MM.1S (cell line): ENCODE data around the gene NOL4L.

Source experiments
- DNase-seq: peaks from one replicate; pipeline ENCODE4 v3.0.0-alpha.2; 2015
- H2AFZ ChIP-seq: fragments of 300-600 bp; sonication (generic); 2 replicates; pipeline ENCODE4 v1.6.0; 2016; ENCODE audit warnings: antibody characterized with exemption, low read length
- H3F3A ChIP-seq: fragments of 300-600 bp; sonication (generic); 2 replicates; pipeline ENCODE4 v1.6.1; 2016; ENCODE audit warnings: mild to moderate bottlenecking, antibody characterized with exemption, low read length, moderate library complexity, mixed read lengths; ENCODE audit not compliant: insufficient read depth
- H3K27ac ChIP-seq: fragments of 300-600 bp; sonication (generic); 2 replicates; pipeline ENCODE4 v1.5.1; 2016; ENCODE audit warnings: mild to moderate bottlenecking, low read length
- H3K27me3 ChIP-seq: fragments of 300-600 bp; sonication (generic); replicated peaks from 2 replicates; pipeline ENCODE4 v1.6.0; 2016; ENCODE audit warnings: low read length; ENCODE audit not compliant: insufficient read depth
- H3K36me3 ChIP-seq: fragments of 300-600 bp; sonication (generic); replicated peaks from 2 replicates; pipeline ENCODE4 v1.6.1; 2016; ENCODE audit warnings: mild to moderate bottlenecking, low read length, mixed read lengths; ENCODE audit not compliant: insufficient read depth
- H3K4me1 ChIP-seq: fragments of 300-600 bp; sonication (generic); 2 replicates; pipeline ENCODE4 v1.6.1; 2016; ENCODE audit warnings: low read length, mixed read lengths
- H3K4me2 ChIP-seq: fragments of 300-600 bp; sonication (generic); 2 replicates; pipeline ENCODE4 v1.6.0; 2016; ENCODE audit warnings: low read depth, low read length
- H3K4me3 ChIP-seq: fragments of 300-600 bp; sonication (generic); 2 replicates; pipeline ENCODE4 v1.5.1; 2016; ENCODE audit warnings: low read length, mixed read lengths
- H3K79me2 ChIP-seq: fragments of 300-600 bp; sonication (generic); 2 replicates; pipeline ENCODE4 v1.6.1; 2016; ENCODE audit warnings: mixed run types, low read length, mixed read lengths
- H3K9ac ChIP-seq: fragments of 300-600 bp; sonication (generic); 2 replicates; pipeline ENCODE4 v1.6.1; 2016; ENCODE audit warnings: low read length, mixed read lengths
- H3K9me2 ChIP-seq: fragments of 300-600 bp; sonication (generic); replicated peaks from 2 replicates; pipeline ENCODE4 v1.6.1; 2016; ENCODE audit warnings: mild to moderate bottlenecking, low read length, mixed read lengths; ENCODE audit not compliant: insufficient read depth
- H3K9me3 ChIP-seq: fragments of 300-600 bp; sonication (generic); replicated peaks from 2 replicates; pipeline ENCODE4 v1.6.1; 2016; ENCODE audit warnings: mild to moderate bottlenecking, low read length, mixed read lengths; ENCODE audit not compliant: insufficient read depth
- H4K20me1 ChIP-seq: fragments of 300-600 bp; sonication (generic); 2 replicates; pipeline ENCODE4 v1.6.1; 2016; ENCODE audit warnings: mild to moderate bottlenecking, low read length, moderate library complexity, mixed read lengths; ENCODE audit not compliant: insufficient read depth
- EZH2 ChIP-seq: fragments of 300-600 bp; sonication (generic); optimal IDR thresholded peaks from 2 replicates; pipeline ENCODE3; 2017; ENCODE audit warnings: low read depth, mild to moderate bottlenecking, antibody characterized with exemption, low read length, mixed read lengths
- EZH2phosphoT487 ChIP-seq: fragments of 300-600 bp; sonication (generic); IDR thresholded peaks from 2 replicates; pipeline ENCODE4 v1.6.1; 2018; ENCODE audit warnings: antibody characterized with exemption, low read length
- TF ChIP-seq, protein P1 (sequence below): fragments of 300-600 bp; sonication (generic); IDR thresholded peaks from 2 replicates; pipeline ENCODE4 v1.5.1; 2016; ENCODE audit warnings: antibody characterized with exemption, low read length, mixed read lengths

NOL4L gene

DNA sequence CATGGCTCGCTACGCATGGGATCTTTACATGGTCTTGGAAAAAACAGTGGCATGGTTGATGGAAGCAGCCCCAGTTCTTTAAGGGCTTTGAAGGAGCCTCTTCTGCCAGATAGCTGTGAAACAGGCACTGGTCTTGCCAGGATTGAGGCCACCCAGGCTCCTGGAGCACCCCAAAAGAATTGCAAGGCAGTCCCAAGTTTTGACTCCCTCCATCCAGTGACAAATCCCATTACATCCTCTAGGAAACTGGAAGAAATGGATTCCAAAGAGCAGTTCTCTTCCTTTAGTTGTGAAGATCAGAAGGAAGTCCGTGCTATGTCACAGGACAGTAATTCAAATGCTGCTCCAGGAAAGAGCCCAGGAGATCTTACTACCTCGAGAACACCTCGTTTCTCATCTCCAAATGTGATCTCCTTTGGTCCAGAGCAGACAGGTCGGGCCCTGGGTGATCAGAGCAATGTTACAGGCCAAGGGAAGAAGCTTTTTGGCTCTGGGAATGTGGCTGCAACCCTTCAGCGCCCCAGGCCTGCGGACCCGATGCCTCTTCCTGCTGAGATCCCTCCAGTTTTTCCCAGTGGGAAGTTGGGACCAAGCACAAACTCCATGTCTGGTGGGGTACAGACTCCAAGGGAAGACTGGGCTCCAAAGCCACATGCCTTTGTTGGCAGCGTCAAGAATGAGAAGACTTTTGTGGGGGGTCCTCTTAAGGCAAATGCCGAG lies 148.8 kb downstream of the NOL4L start:
- H3K4me1 ChIP-seq: no peaks in the 10 kb centered on the region
- H3K9me3 ChIP-seq: no peaks in the 10 kb centered on the region
- H3K4me2 ChIP-seq: no peak overlapping the region
- no peaks in the 10 kb centered on the region for H4K20me1 ChIP-seq
- H3K9ac ChIP-seq: no peak overlapping the region
- H3K79me2 ChIP-seq: no peaks in the 10 kb centered on the region
- no peaks in the 10 kb centered on the region for H3K9me2 ChIP-seq
- H3K27ac ChIP-seq: no peak overlapping the region
- DNase-seq: no peak
- TF ChIP-seq EZH2 (no peak), EZH2phosphoT487 (no peak)
- TF ChIP-seq, protein P1, sequence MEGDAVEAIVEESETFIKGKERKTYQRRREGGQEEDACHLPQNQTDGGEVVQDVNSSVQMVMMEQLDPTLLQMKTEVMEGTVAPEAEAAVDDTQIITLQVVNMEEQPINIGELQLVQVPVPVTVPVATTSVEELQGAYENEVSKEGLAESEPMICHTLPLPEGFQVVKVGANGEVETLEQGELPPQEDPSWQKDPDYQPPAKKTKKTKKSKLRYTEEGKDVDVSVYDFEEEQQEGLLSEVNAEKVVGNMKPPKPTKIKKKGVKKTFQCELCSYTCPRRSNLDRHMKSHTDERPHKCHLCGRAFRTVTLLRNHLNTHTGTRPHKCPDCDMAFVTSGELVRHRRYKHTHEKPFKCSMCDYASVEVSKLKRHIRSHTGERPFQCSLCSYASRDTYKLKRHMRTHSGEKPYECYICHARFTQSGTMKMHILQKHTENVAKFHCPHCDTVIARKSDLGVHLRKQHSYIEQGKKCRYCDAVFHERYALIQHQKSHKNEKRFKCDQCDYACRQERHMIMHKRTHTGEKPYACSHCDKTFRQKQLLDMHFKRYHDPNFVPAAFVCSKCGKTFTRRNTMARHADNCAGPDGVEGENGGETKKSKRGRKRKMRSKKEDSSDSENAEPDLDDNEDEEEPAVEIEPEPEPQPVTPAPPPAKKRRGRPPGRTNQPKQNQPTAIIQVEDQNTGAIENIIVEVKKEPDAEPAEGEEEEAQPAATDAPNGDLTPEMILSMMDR: no peak
- no peak overlapping the region for H3K4me3 ChIP-seq
- H3F3A ChIP-seq: no peaks in the 10 kb centered on the region
- no peaks in the 10 kb centered on the region for H3K27me3 ChIP-seq
- H3K36me3 ChIP-seq: peaks cover 17% of the 10 kb centered on the region; the same call in 1 of the 2 replicates
- no peak overlapping the region for H2AFZ ChIP-seq

DNA sequence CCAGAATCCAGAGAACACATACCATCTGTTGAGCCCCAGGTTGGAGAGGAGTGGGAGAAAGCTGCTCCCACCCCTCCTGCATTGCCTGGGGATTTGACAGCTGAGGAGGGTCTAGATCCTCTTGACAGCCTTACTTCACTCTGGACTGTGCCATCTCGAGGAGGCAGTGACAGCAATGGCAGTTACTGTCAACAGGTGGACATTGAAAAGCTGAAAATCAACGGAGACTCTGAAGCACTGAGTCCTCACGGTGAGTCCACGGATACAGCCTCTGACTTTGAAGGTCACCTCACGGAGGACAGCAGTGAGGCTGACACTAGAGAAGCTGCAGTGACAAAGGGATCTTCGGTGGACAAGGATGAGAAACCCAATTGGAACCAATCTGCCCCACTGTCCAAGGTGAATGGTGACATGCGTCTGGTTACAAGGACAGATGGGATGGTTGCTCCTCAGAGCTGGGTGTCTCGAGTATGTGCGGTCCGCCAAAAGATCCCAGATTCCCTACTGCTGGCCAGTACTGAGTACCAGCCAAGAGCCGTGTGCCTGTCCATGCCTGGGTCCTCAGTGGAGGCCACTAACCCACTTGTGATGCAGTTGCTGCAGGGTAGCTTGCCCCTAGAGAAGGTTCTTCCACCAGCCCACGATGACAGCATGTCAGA lies 149.6 kb downstream of the NOL4L start:
- H3F3A ChIP-seq: no peaks in the 10 kb centered on the region
- no peak overlapping the region for H3K4me2 ChIP-seq
- no peak overlapping the region for H2AFZ ChIP-seq
- H3K79me2 ChIP-seq: no peaks in the 10 kb centered on the region
- H3K4me3 ChIP-seq: no peak overlapping the region
- no peaks in the 10 kb centered on the region for H3K27me3 ChIP-seq
- no peaks in the 10 kb centered on the region for H4K20me1 ChIP-seq
- no peak overlapping the region for H3K27ac ChIP-seq
- no peaks in the 10 kb centered on the region for H3K9me3 ChIP-seq
- H3K9ac ChIP-seq: no peak overlapping the region
- DNase-seq: no peak
- H3K4me1 ChIP-seq: no peaks in the 10 kb centered on the region
- TF ChIP-seq EZH2 (no peak), EZH2phosphoT487 (no peak)
- TF ChIP-seq, protein P1: no peak
- H3K9me2 ChIP-seq: no peaks in the 10 kb centered on the region
- H3K36me3 ChIP-seq: peaks cover 17% of the 10 kb centered on the region; the same call in 1 of the 2 replicates

DNA sequence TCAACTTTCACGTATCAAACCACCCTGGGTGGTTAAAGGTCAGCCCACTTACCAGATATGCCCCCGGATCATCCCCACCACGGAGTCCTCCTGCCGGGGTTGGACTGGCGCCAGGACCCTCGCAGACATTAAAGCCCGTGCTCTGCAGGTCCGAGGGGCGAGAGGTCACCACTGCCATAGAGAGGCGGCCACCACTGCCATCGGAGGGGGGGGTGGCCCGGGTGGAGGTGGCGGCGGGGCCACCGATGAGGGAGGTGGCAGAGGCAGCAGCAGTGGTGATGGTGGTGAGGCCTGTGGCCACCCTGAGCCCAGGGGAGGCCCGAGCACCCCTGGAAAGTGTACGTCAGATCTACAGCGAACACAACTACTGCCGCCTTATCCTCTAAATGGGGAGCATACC lies 150.7 kb downstream of the NOL4L start:
- no peaks in the 10 kb centered on the region for H3K4me1 ChIP-seq
- no peak for TF ChIP-seq EZH2phosphoT487
- TF ChIP-seq, protein P1: no peak
- TF ChIP-seq EZH2: no peak
- H3K9me3 ChIP-seq: no peaks in the 10 kb centered on the region
- H4K20me1 ChIP-seq: no peaks in the 10 kb centered on the region
- no peaks in the 10 kb centered on the region for H3K79me2 ChIP-seq
- no peaks in the 10 kb centered on the region for H3K27me3 ChIP-seq
- H3K36me3 ChIP-seq: peaks cover 20% of the 10 kb centered on the region; the same call in 1 of the 2 replicates
- H3K9me2 ChIP-seq: no peaks in the 10 kb centered on the region
- no peak overlapping the region for H2AFZ ChIP-seq
- H3K4me2 ChIP-seq: no peak overlapping the region
- H3K9ac ChIP-seq: no peak overlapping the region
- H3K4me3 ChIP-seq: no peak overlapping the region
- H3F3A ChIP-seq: no peaks in the 10 kb centered on the region
- DNase-seq: no peak
- no peak overlapping the region for H3K27ac ChIP-seq
